ENCODE data around the gene RIT1. TPM values are rescaled to one million over a fixed set of nuclear protein-coding genes. Genes with fewer than 3 reads are reported as not detected.

Gene RIT1
- total and polyA plus RNA-seq, 2 of the 13 experiments (the other 11 are each of a cell fraction or from before 2014, with no cell fraction given) = 12.2 to 32.2 TPM

DNA sequence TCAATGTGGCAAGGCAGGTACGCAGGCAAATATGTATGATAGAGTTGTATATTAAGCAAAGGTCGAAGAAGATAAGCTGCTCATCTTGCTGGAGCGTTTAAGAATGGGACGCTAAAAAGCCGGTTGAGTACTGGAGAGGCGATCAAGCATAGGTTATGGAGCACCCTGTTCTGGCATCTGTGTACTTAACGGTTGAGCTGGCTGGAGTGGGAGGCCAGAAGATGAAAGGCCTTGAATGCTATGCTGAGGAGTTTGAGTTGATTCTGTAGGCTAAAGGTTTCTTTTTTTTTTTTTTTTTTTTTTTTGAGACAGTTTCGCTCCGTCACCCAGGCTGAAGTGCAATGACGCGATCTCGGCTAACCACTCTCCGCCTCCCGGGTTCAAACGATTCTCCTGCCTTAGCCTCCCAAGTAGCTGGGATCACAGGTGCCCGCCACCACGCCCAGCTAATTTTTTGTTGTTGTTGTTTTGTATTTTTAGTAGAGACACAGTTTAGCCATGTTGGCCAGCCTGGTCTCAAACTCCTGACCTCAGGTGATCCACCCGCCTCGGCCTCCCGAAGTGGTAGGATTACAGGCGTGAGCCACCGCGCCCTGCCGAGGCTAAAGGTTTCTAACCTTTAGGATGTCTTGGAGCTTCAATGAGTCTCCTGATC, 23.9 kb upstream of the RIT1 start:
- intact Hi-C loops (cut with micrococcal nuclease; ENCODE audit: unreplicated experiment) (no loop called here), in situ Hi-C loops (cut with HindIII; ENCODE audit: extremely low pct_ligation_motif_present, low pct_unique_long_range_greater_than_20kb) (loop anchor here (10.0 kb wide), 1 partner anchor 50 kb away; no protein-coding TSS in a partner anchor)
- Histone ChIP-seq H3K36me3 (replicated peaks in 1 of 2; ENCODE audit: control insufficient read depth in 1 of 2, insufficient read depth in 2 of 2, low read length in 2 of 2) (peaks cover 2 to 25% of the 10 kb centered on the region in 2 experiments; a peak in 4 of 5 replicates), H3K79me2 (ENCODE audit: insufficient read depth, low read length) (peaks cover 41% of the 10 kb centered on the region), H3K27ac (ENCODE audit: extremely low read length, insufficient read depth, low read length) (peak overlapping the region; percentile 96), H2AFZ (ENCODE audit: low read length) (peak overlapping the region; percentile 87), H3K9ac (ENCODE audit: insufficient read depth, low read depth, low read length) (peak overlapping the region; percentile 92), H3K4me3 (replicated peaks in 1 of 3; ENCODE audit: insufficient read depth in 1 of 3, low read depth in 2 of 3, low read length in 3 of 3) (peak overlapping the region; percentile 83 to 98 (median 97)), H4K20me1 (ENCODE audit: insufficient read depth, low read length) (peaks cover 26% of the 10 kb centered on the region; the same call in 1 of the 2 replicates), H3K4me1 (ENCODE audit: insufficient read depth, low read length) (peaks cover 58% of the 10 kb centered on the region), H3K27me3 (ENCODE audit: control insufficient read depth in 1 of 2, insufficient read depth in 2 of 2, low read length in 2 of 2) (no peaks in the 10 kb centered on the region; a peak in 1 of 5 replicates), H3K9me3 (ENCODE audit: low read length) (no peaks in the 10 kb centered on the region), H3K4me2 (ENCODE audit: low read depth, low read length) (peak overlapping the region; percentile 89)
- ATAC-seq (peak; percentile 37), FAIRE-seq (no peak), DNase-seq (ENCODE audit: low spot score) (peak; percentile 44)
- ChIA-PET POLR2A (interaction anchor here (0.7 to 3.5 kb wide), 26 partner anchors 8 to 1715 kb away, joined by 3 to 55 read pairs (median 5); partner anchors contain the start of genes ARHGEF2, GON4L, LAMTOR2 and UBAP2L), CTCF (ENCODE audit: low intra/inter-chr PET ratio, low total read pairs) (no interaction called here)
- 66% methylated on average over 24 of the region's 24 CpGs for WGBS (ENCODE audit: low lambda C conversion rate)
- TSS peak; percentile 98 for BruUV-seq (replicated peaks)
- TF ChIP-seq ZBTB38 (CRISPR knock-in tag; IDR thresholded peaks at IDR 0.05) (peak; percentile 91; the same call in 1 of the 2 replicates), PRPF4 (IDR thresholded peaks at IDR 0.05; ENCODE audit: low read depth, low read length, poor library complexity, severe bottlenecking) (peak; percentile 89), TOE1 (CRISPR knock-in tag; IDR thresholded peaks at IDR 0.05) (no peak), PHF5A (CRISPR knock-in tag; IDR thresholded peaks at IDR 0.05; ENCODE audit: low read depth, unreplicated experiment) (peak; percentile 17), ZNF441 (CRISPR knock-in tag; IDR thresholded peaks at IDR 0.05; ENCODE audit: borderline replicate concordance) (no peak), ZC3H4 (CRISPR knock-in tag; IDR thresholded peaks at IDR 0.05; ENCODE audit: borderline replicate concordance) (peak; percentile 31; the same call in 1 of the 2 replicates), SRSF4 (IDR thresholded peaks at IDR 0.05; ENCODE audit: low read depth, low read length, poor library complexity, severe bottlenecking) (no peak), ZNF263 (CRISPR knock-in tag; IDR thresholded peaks at IDR 0.05) (peak; percentile 58; the same call in 1 of the 2 replicates), ZMYM3 (CRISPR knock-in tag; IDR thresholded peaks at IDR 0.05) (0 out of 2 replicates have a peak, but pooled peaks have one; percentile 24), ZFP90 (CRISPR knock-in tag; IDR thresholded peaks at IDR 0.05; ENCODE audit: borderline replicate concordance) (0 out of 2 replicates have a peak, but pooled peaks have one; percentile 10), ZNF652 (CRISPR knock-in tag; IDR thresholded peaks at IDR 0.05; ENCODE audit: borderline replicate concordance, low read depth) (no peak), ZNF460 (CRISPR knock-in tag; IDR thresholded peaks at IDR 0.05; ENCODE audit: borderline replicate concordance) (peak; percentile 88), ZNF816 (CRISPR knock-in tag; IDR thresholded peaks at IDR 0.05; ENCODE audit: borderline replicate concordance) (no peak), RARA (CRISPR knock-in tag; IDR thresholded peaks at IDR 0.05) (no peak)
- TF ChIP-seq, protein P1, sequence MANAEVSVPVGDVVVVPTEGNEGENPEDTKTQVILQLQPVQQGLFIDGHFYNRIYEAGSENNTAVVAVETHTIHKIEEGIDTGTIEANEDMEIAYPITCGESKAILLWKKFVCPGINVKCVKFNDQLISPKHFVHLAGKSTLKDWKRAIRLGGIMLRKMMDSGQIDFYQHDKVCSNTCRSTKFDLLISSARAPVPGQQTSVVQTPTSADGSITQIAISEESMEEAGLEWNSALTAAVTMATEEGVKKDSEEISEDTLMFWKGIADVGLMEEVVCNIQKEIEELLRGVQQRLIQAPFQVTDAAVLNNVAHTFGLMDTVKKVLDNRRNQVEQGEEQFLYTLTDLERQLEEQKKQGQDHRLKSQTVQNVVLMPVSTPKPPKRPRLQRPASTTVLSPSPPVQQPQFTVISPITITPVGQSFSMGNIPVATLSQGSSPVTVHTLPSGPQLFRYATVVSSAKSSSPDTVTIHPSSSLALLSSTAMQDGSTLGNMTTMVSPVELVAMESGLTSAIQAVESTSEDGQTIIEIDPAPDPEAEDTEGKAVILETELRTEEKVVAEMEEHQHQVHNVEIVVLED (CRISPR knock-in tag; IDR thresholded peaks at IDR 0.05; ENCODE audit: borderline replicate concordance) = no peak
- TF ChIP-seq, protein P2, sequence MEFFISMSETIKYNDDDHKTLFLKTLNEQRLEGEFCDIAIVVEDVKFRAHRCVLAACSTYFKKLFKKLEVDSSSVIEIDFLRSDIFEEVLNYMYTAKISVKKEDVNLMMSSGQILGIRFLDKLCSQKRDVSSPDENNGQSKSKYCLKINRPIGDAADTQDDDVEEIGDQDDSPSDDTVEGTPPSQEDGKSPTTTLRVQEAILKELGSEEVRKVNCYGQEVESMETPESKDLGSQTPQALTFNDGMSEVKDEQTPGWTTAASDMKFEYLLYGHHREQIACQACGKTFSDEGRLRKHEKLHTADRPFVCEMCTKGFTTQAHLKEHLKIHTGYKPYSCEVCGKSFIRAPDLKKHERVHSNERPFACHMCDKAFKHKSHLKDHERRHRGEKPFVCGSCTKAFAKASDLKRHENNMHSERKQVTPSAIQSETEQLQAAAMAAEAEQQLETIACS (CRISPR knock-in tag; IDR thresholded peaks at IDR 0.05) = no peak
